ENCODE results near the gene SLC6A18. TPM values are rescaled to one million over a fixed set of nuclear protein-coding genes. Genes with fewer than 3 reads are reported as not detected.
"Not testable (repeated sequence)": the region's sequence is repeated elsewhere in the genome, so short reads cannot be mapped to it uniquely, and the experiment has no call there.

The SLC6A18 gene
- total RNA-seq, 2 donors from 2014 or later = not detected

DNA sequence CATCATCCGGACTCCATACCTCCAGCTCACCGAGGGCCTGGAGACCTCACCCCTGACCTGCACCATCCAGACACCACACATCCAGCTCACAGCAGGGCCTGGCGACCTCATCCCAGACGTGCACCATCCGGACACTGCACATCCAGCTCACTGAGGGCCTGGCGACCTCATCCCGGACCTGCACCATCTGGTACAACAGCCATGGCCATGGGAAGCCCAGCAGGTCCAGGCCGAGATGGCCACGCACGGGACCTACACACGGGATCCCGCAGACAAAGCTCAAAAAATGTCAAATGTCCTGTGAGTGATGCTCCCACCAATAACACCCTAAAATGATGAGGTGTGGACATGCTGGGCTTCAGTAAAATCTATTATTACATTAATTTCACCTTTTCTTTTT, 60.0 kb downstream of the SLC6A18 start:
- ATAC-seq (no peak), DNase-seq (no peak)
- Histone ChIP-seq H3K27me3 (no peaks in the 10 kb centered on the region), H3K27ac (no peak overlapping the region), H3K36me3 (replicated peaks in 1 of 2; ENCODE audit: insufficient read depth in 1 of 2, low read depth in 2 of 2) (no peaks in the 10 kb centered on the region), H3K9me3 (no peaks in the 10 kb centered on the region), H3K4me3 (no peak overlapping the region), H3K4me1 (no peaks in the 10 kb centered on the region)
- TF ChIP-seq, protein P1, sequence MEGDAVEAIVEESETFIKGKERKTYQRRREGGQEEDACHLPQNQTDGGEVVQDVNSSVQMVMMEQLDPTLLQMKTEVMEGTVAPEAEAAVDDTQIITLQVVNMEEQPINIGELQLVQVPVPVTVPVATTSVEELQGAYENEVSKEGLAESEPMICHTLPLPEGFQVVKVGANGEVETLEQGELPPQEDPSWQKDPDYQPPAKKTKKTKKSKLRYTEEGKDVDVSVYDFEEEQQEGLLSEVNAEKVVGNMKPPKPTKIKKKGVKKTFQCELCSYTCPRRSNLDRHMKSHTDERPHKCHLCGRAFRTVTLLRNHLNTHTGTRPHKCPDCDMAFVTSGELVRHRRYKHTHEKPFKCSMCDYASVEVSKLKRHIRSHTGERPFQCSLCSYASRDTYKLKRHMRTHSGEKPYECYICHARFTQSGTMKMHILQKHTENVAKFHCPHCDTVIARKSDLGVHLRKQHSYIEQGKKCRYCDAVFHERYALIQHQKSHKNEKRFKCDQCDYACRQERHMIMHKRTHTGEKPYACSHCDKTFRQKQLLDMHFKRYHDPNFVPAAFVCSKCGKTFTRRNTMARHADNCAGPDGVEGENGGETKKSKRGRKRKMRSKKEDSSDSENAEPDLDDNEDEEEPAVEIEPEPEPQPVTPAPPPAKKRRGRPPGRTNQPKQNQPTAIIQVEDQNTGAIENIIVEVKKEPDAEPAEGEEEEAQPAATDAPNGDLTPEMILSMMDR (IDR thresholded peaks at IDR 0.05) = no peak
- TF ChIP-seq POLR2A (IDR thresholded peaks at IDR 0.05) = no peak
- WGBS, 2 donors = 82 to 85% methylated on average over 10 to 11 of the region's 12 CpGs
- intact Hi-C loops (cut with DNase I) = no loop called here

GRCh38 chr5:1285883-1286291, 60.7 kb downstream of the SLC6A18 start:
- DNase-seq (no peak), ATAC-seq (no peak)
- Histone ChIP-seq H3K36me3 (replicated peaks in 1 of 2; ENCODE audit: insufficient read depth in 1 of 2, low read depth in 2 of 2) (no peaks in the 10 kb centered on the region), H3K9me3 (no peaks in the 10 kb centered on the region), H3K27ac (no peak overlapping the region), H3K27me3 (no peaks in the 10 kb centered on the region), H3K4me3 (no peak overlapping the region), H3K4me1 (no peaks in the 10 kb centered on the region)
- intact Hi-C loops (cut with DNase I) = no loop called here
- TF ChIP-seq POLR2A (IDR thresholded peaks at IDR 0.05) = no peak
- TF ChIP-seq, protein P1 (IDR thresholded peaks at IDR 0.05) = no peak
- WGBS, 2 donors = 84 to 90% methylated on average over 6 to 25 of the region's 25 CpGs

- Histone ChIP-seq H3K36me3 (replicated peaks in 1 of 2; ENCODE audit: insufficient read depth in 1 of 2, low read depth in 2 of 2) (no peaks in the 10 kb centered on the region), H3K4me1 (no peaks in the 10 kb centered on the region), H3K27ac (no peak overlapping the region), H3K4me3 (no peak overlapping the region), H3K27me3 (peaks cover 0 to 2% of the 10 kb centered on the region in 2 donors), H3K9me3 (no peaks in the 10 kb centered on the region)
- ATAC-seq = no peak
- 85 to 87% methylated on average over 34 to 37 of the region's 37 CpGs for WGBS, 2 donors
- intact Hi-C loops (cut with DNase I) = no loop called here
- no peak for TF ChIP-seq POLR2A (IDR thresholded peaks at IDR 0.05)
- TF ChIP-seq, protein P1 (IDR thresholded peaks at IDR 0.05) = no peak
- DNase-seq = no peak
Measured at GRCh38 chr5:1288439-1289335, 63.5 kb downstream of the SLC6A18 start.

DNA sequence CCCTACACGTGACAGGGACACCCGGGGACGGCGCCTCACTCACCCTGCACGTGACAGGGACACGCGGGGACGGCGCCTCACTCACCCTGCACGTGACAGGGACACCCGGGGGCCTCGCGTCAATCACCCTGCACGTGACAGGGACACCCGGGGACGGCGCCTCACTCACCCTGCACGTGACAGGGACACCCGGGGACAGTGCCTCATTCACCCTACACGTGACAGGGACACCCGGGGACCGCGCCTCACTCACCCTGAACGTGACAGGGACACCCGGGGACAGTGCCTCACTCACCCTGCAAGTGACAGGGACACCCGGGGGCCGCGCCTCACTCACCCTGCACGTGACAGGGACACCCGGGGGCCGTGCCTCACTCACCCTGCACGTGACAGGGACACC, 64.4 kb downstream of the SLC6A18 start:
- DNase-seq; H3K4me3 ChIP-seq; H3K4me1 ChIP-seq; H3K9me3 ChIP-seq; intact Hi-C loops (cut with DNase I); ATAC-seq; H3K27ac ChIP-seq; H3K36me3 ChIP-seq (replicated peaks in 1 of 2; ENCODE audit: insufficient read depth in 1 of 2, low read depth in 2 of 2): not testable (repeated sequence)
- peaks cover 0 to 10% of the 10 kb centered on the region in 2 donors for H3K27me3 ChIP-seq
- 86% methylated on average over 13 of the region's 32 CpGs; no CpG with 5 or more reads in 1 of the 2 donors for WGBS, 2 donors

DNA sequence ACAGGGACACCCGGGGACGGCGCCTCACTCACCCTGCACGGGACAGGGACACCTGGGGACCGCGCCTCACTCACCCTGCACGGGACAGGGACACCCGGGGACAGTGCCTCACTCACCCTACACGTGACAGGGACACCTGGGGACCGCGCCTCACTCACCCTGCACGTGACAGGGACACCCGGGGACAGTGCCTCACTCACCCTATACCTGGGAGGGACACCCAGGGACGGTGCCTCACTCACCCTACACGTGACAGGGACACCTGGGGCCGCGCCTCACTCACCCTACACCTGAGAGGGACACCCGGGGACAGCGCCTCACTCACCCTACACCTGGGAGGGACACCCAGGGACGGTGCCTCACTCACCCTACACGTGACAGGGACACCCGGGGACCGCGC, 65.8 kb downstream of the SLC6A18 start:
- ATAC-seq; DNase-seq; H3K4me3 ChIP-seq; H3K27ac ChIP-seq; H3K9me3 ChIP-seq; intact Hi-C loops (cut with DNase I); H3K36me3 ChIP-seq (replicated peaks in 1 of 2; ENCODE audit: insufficient read depth in 1 of 2, low read depth in 2 of 2): not testable (repeated sequence)
- Histone ChIP-seq H3K4me1 (peaks cover 10% of the 10 kb centered on the region), H3K27me3 (peaks cover 0 to 12% of the 10 kb centered on the region in 2 donors)
- 66 to 67% methylated on average over 7 to 11 of the region's 24 CpGs for WGBS, 2 donors
